CD4-positive, alpha-beta T cell (primary cell): ENCODE results near the gene TIMM23. TPM values are rescaled to one million over a fixed set of nuclear protein-coding genes. Genes with fewer than 3 reads are reported as not detected.

Experiments used
- ATAC-seq: fragments of 200-7000 bp; cut with Tn5 transposase; one replicate; pipeline ENCODE4 v1.10.0; 2022; ENCODE audit warnings: mild to moderate bottlenecking; ENCODE audit not compliant: poor library complexity
- CTCF ChIA-PET: fragments of 350-600 bp; sonication (Branson Sonifier 250); formaldehyde crosslinking; loops from one replicate; lab custom pipeline; 2021; ENCODE audit warnings: antibody characterized with exemption, inconsistent platforms; lab: Charles Lee
- POLR2A ChIA-PET: fragments of 350-600 bp; sonication (Branson Sonifier 250); formaldehyde crosslinking; loops from one replicate; lab custom pipeline; 2021; ENCODE audit warnings: antibody characterized with exemption, inconsistent platforms; lab: Charles Lee
- DNase-seq, 14 experiments: peaks; one replicate each; pipeline ENCODE4 v3.0.0-alpha.2; 2013 to 2020; ENCODE audit warnings: mixed read lengths in 2 of 14
- H3K27ac ChIP-seq, 2 donors: one replicate each; pipeline versions ENCODE4 v1.5.1 to v1.7.0; 2013; ENCODE audit warnings: low read length in 2 of 2, low read depth in 1 of 2, mild to moderate bottlenecking in 1 of 2
- H3K27me3 ChIP-seq, 2 experiments: 1 replicate in 1 of 2; 2 replicates in 1 of 2; pipeline versions ENCODE4 v1.6.1 to v1.7.0; 2013; ENCODE audit warnings: low read length in 2 of 2, control low read depth in 1 of 2, mild to moderate bottlenecking in 1 of 2, moderate library complexity in 1 of 2; ENCODE audit not compliant: insufficient read depth in 2 of 2, control insufficient read depth in 1 of 2
- H3K36me3 ChIP-seq: one replicate; pipeline ENCODE4 v1.6.1; 2013; ENCODE audit warnings: low read length, control low read depth; ENCODE audit not compliant: insufficient read depth
- H3K4me1 ChIP-seq: one replicate; pipeline ENCODE4 v1.6.1; 2013; ENCODE audit warnings: low read length, control low read depth; ENCODE audit not compliant: insufficient read depth
- H3K4me3 ChIP-seq: one replicate; pipeline ENCODE4 v1.5.1; 2013; ENCODE audit warnings: mild to moderate bottlenecking, low read length, moderate library complexity
- H3K9me3 ChIP-seq, 2 experiments: 1 replicate in 1 of 2; 2 replicates in 1 of 2; pipeline versions ENCODE4 v1.6.1 to v1.7.0; 2013; ENCODE audit warnings: low read length in 2 of 2, mild to moderate bottlenecking in 2 of 2, control low read depth in 1 of 2, moderate library complexity in 1 of 2; ENCODE audit not compliant: control insufficient read depth in 1 of 2, insufficient read depth in 1 of 2
- H3K27ac Mint-ChIP-seq: one replicate; pipeline ENCODE4 v1.8.0; 2020; ENCODE audit warnings: mixed read lengths
- H3K27me3 Mint-ChIP-seq: one replicate; pipeline ENCODE4 v1.8.0; 2021; ENCODE audit warnings: mixed read lengths
- H3K36me3 Mint-ChIP-seq: one replicate; pipeline ENCODE4 v1.8.0; 2021; ENCODE audit warnings: low read depth, mixed read lengths
- H3K4me1 Mint-ChIP-seq: one replicate; pipeline ENCODE4 v1.8.0; 2021; ENCODE audit warnings: low read depth, mixed read lengths
- H3K4me3 Mint-ChIP-seq: one replicate; pipeline ENCODE4 v1.8.0; 2020; ENCODE audit warnings: mild to moderate bottlenecking, mixed read lengths
- H3K9me3 Mint-ChIP-seq: one replicate; pipeline ENCODE4 v1.8.0; 2020; ENCODE audit warnings: mixed read lengths
- CTCF ChIP-seq: fragments of 200-600 bp; IDR thresholded peaks from one replicate; pipeline ENCODE4 v1.8.0; 2022; ENCODE audit warnings: antibody characterized with exemption, mild to moderate bottlenecking
- intact Hi-C, 2 experiments: fragments of 100-400 bp; cut with DNase I in 1 of 2; cut with micrococcal nuclease in 1 of 2; formaldehyde crosslinking; loops; one replicate each; pipeline versions ENCODE4 v1.15.1 to v1.9.0; 2023 to 2025; cut with DNase I, micrococcal nuclease
- total RNA-seq, 174 experiments: library from RNA in 2 of 174; stranded (reverse) in 2 of 174; gene quantifications; one replicate each; pipeline ENCODE4 v1.2.3 and lab custom pipeline; 2021 to 2026

The TIMM23 gene
- total RNA-seq, 2 experiments from 2014 or later, result 32.2 to 32.9 TPM

GRCh38 chr10:46004963-46005362 is 32.7 kb downstream of the TIMM23 start:
- H3K4me3 Mint-ChIP-seq, result no peak overlapping the region
- H3K36me3 ChIP-seq, result peaks cover 90% of the 10 kb centered on the region
- no peak for TF ChIP-seq CTCF
- H3K9me3 Mint-ChIP-seq, result no peaks in the 10 kb centered on the region
- H3K36me3 Mint-ChIP-seq, result peaks cover 93% of the 10 kb centered on the region
- ChIA-PET POLR2A (no interaction called here), CTCF (interaction anchor here (1.4 kb wide), 1 partner anchor 24 kb away, joined by 6 read pairs; no protein-coding TSS in a partner anchor)
- intact Hi-C loops, result no loop called here
- no peaks in the 10 kb centered on the region for H3K27me3 Mint-ChIP-seq
- H3K9me3 ChIP-seq, result no peaks in the 10 kb centered on the region
- no peak overlapping the region for H3K27ac ChIP-seq
- no peak overlapping the region for H3K27ac Mint-ChIP-seq
- no peaks in the 10 kb centered on the region for H3K27me3 ChIP-seq
- H3K4me1 ChIP-seq, result no peaks in the 10 kb centered on the region
- H3K4me1 Mint-ChIP-seq, result no peaks in the 10 kb centered on the region
- ATAC-seq (no peak), DNase-seq (no peak)
- no peak overlapping the region for H3K4me3 ChIP-seq

- Histone ChIP-seq H3K36me3 (peaks cover 93% of the 10 kb centered on the region), H3K4me3 (no peak overlapping the region), H3K27me3 (no peaks in the 10 kb centered on the region), H3K4me1 (no peaks in the 10 kb centered on the region), H3K27ac (no peak overlapping the region), H3K9me3 (no peaks in the 10 kb centered on the region)
- DNase-seq (no peak), ATAC-seq (no peak)
- CTCF ChIA-PET, result interaction anchor here (1.4 kb wide), 1 partner anchor 24 kb away, joined by 6 read pairs; no protein-coding TSS in a partner anchor
- H3K27me3 Mint-ChIP-seq, result no peaks in the 10 kb centered on the region
- no peaks in the 10 kb centered on the region for H3K4me1 Mint-ChIP-seq
- TF ChIP-seq CTCF, result no peak
- no peaks in the 10 kb centered on the region for H3K9me3 Mint-ChIP-seq
- intact Hi-C loops, result no loop called here
- H3K36me3 Mint-ChIP-seq, result peaks cover 92% of the 10 kb centered on the region
- no peak overlapping the region for H3K4me3 Mint-ChIP-seq
- POLR2A ChIA-PET, result no interaction called here
- H3K27ac Mint-ChIP-seq, result no peak overlapping the region
Observed at GRCh38 chr10:46005383-46005782, 33.1 kb downstream of the TIMM23 start.

- Mint-ChIP-seq H3K27ac (peak overlapping the region; percentile 40), H3K36me3 (peaks cover 92% of the 10 kb centered on the region), H3K27me3 (no peaks in the 10 kb centered on the region), H3K9me3 (no peaks in the 10 kb centered on the region), H3K4me3 (no peak overlapping the region), H3K4me1 (no peaks in the 10 kb centered on the region)
- no peak overlapping the region for H3K4me3 ChIP-seq
- no peak for ATAC-seq
- TF ChIP-seq CTCF, result no peak
- no peak for DNase-seq
- ChIA-PET POLR2A (interaction anchor here (0.7 kb wide), 1 partner anchor 16 kb away, joined by 3 read pairs; no protein-coding TSS in a partner anchor), CTCF (interaction anchor here (1.4 kb wide), 1 partner anchor 23 kb away, joined by 6 read pairs; no protein-coding TSS in a partner anchor)
- H3K36me3 ChIP-seq, result peaks cover 96% of the 10 kb centered on the region
- no peak overlapping the region for H3K27ac ChIP-seq
- no peaks in the 10 kb centered on the region for H3K9me3 ChIP-seq
- H3K4me1 ChIP-seq, result no peaks in the 10 kb centered on the region
- intact Hi-C loops, result no loop called here
- H3K27me3 ChIP-seq, result no peaks in the 10 kb centered on the region
Observed at GRCh38 chr10:46006219-46006618, 33.9 kb downstream of the TIMM23 start.
